Stimulated activated CD4-positive, alpha-beta T cell treated with anti-CD3 and anti-CD28 coated beads, Interleukin-1b, Interleukin-23, amount 100 ng/mL, for 48 hours (primary cell): ENCODE data around the gene USH1G.
"Not testable (repeated sequence)": the region's sequence is repeated elsewhere in the genome, so short reads cannot be mapped to it uniquely, and the experiment has no call there.

Experiments
- DNase-seq: peaks from one replicate; pipeline ENCODE4 v3.0.0-alpha.2; 2020

Gene USH1G

GRCh38 chr17:74922694-74923537 is at the start of gene USH1G:
USH1G (minus strand) TSS chr17:74923255; CDS start chr17:74923073, 182 bp downstream.
- no peak for DNase-seq

GRCh38 chr17:74972107-74972972 is 49.3 kb upstream of the USH1G start, which contains the start of gene HID1:
HID1 (minus strand) TSS chr17:74972759; CDS start chr17:74972656, 103 bp downstream.
- peak; percentile 73 for DNase-seq

- DNase-seq, result no peak
Observed at GRCh38 chr17:74971842-74972106, 48.7 kb upstream of the USH1G start.

GRCh38 chr17:74971069-74971841 is 48.2 kb upstream of the USH1G start:
- DNase-seq, result no peak

- no peak for DNase-seq
Observed at GRCh38 chr17:74970395-74970794, 47.3 kb upstream of the USH1G start.

- DNase-seq, result not testable (repeated sequence)
Observed at GRCh38 chr17:74969501-74969900, 46.4 kb upstream of the USH1G start.

GRCh38 chr17:74968361-74968780 is 45.3 kb upstream of the USH1G start:
- DNase-seq, result no peak

- no peak for DNase-seq
Observed at GRCh38 chr17:74964988-74965622, 42.0 kb upstream of the USH1G start.

- DNase-seq, result no peak
Observed at GRCh38 chr17:74964246-74964761, 41.2 kb upstream of the USH1G start.

- no peak for DNase-seq
Observed at GRCh38 chr17:74963656-74964055, 40.6 kb upstream of the USH1G start.

GRCh38 chr17:74962622-74963394 is 39.8 kb upstream of the USH1G start:
- DNase-seq, result no peak

- peak; percentile 83 for DNase-seq
Observed at GRCh38 chr17:74961657-74962350, 38.7 kb upstream of the USH1G start.

- peak; percentile 75 for DNase-seq
Observed at GRCh38 chr17:74960570-74961342, 37.7 kb upstream of the USH1G start.

GRCh38 chr17:74959826-74960515 is 36.9 kb upstream of the USH1G start:
- no peak for DNase-seq

GRCh38 chr17:74957935-74958740 is 35.1 kb upstream of the USH1G start:
- peak; percentile 79 for DNase-seq

- no peak for DNase-seq
Observed at GRCh38 chr17:74956093-74956492, 33.0 kb upstream of the USH1G start.

- DNase-seq, result no peak
Observed at GRCh38 chr17:74954665-74955421, 31.8 kb upstream of the USH1G start.

GRCh38 chr17:74954115-74954514 is 31.1 kb upstream of the USH1G start:
- no peak for DNase-seq
